CD4-positive, alpha-beta T cell treated with Interleukin-4 for 4 hours (primary cell): ENCODE data around the gene ORAI2.
"Not testable (repeated sequence)": the region's sequence is repeated elsewhere in the genome, so short reads cannot be mapped to it uniquely, and the experiment has no call there.

Experiments used
- DNase-seq: peaks from one replicate; pipeline ENCODE4 v3.0.0-alpha.2; 2020

The ORAI2 gene

DNA sequence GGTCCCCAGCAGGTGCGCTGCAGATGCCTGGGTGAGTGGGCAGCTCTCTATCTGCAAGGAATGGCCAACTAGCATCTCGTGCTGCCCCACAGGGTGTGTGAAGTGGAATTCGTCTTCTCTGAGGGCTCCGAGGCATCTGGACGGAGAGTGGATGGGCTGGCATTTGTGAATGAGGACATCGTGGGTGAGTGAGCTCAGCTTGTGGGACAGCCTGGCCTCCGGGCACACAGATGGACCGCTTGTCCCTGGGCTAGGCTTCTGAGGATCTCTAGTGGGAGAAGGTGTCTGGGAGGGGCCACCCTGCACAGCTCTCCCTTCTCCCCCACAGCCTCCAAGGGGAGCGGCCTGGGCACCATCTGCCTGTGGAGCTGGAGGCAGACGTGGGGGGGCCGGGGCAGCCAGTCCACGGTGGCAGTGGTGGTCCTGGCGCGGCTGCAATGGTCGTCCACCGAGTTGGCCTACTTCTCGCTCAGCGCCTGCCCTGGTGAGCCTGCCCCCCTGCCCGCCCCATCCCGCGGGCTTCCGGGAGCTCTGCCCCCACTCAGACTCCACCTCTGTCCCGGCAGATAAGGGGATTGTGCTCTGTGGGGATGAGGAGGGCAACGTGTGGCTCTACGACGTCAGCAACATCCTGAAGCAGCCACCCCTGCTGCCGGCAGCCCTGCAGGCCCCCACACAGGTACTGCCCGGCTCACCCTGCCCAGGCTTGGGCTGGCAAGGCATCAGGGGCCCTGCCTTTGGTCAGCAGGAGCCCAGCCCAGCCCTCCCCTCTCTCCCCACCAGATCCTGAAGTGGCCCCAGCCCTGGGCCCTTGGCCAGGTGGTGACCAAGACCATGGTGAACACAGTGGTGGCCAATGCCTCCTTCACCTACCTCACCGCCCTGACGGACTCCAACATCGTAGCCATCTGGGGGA, 39.0 kb downstream of the ORAI2 start:
- DNase-seq = no peak

- no peak for DNase-seq
Measured at GRCh38 chr7:102473271-102473991, 40.1 kb downstream of the ORAI2 start.

DNA sequence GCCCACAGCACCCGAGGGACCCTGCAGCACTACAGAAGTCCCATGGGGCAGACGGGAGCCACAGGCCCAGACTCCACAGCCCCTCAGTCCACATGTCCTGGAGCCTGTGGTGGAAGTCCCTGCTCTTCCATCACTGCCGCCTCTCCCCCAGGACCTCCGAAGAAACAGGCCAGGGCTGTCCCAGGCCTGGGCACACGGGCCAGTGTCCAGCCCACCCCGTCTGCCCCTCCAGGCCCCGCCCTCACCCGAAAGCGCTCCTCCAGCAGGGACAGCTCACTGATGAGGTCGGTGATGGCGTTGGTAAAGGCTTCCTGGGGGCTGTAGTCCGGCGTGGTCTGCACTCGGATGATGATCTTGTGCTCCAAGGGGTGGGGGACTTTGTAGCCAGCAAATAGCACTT, 40.7 kb downstream of the ORAI2 start:
- DNase-seq = not testable (repeated sequence)

GRCh38 chr7:102474736-102475435, 41.5 kb downstream of the ORAI2 start:
- DNase-seq = not testable (repeated sequence)

DNA sequence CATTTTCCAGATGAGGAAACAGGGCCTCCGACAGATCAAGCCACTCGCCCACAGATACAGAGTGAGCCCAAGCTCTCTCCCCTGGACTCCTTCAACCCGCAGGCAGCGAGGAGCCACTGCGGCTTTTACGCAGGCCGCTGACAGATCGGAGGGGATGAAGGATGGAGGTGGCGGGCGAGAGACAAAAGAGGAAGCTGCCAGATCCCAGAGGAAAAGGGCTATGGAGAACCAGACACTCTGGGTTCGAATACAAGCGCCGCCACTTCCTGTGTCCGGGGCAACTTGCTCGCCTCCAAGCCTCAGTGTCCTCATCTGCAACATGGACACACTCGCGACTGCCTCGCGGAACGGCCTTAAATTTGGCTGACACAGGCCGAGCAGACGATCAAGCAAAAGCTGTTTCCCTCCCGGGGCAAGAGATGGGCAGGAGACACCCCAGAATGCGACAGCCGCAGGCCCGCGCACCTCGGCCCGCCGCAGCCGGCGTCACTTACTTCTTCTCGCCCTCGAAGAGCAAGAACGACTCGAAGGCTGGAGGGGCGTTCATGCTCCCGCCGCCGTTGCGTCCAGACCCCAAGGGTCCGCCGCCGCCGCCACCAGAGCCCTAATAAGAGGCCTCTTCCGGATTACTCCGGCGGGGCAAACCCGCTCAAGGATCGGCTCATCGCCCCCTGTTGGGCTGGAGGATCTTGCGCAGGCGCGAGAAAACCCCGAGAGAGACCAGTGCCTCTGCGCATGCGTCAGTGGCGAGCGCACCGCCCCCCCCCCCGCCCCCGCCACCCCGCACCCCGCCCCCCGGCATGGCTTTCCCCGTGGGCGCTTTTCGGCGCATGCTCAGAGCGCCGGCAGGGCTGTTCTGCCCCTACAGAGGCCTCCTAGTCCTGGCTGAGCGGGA, 45.2 kb downstream of the ORAI2 start, which contains the start of gene POLR2J:
Gene POLR2J, minus strand, starts transcription at position 609 of the 895 bp plus-strand sequence. Its CDS starts 62 bp downstream, at position 547.
- peak; percentile 94 for DNase-seq

GRCh38 chr7:102479209-102479584, 45.8 kb downstream of the ORAI2 start:
- DNase-seq = not testable (repeated sequence)

DNA sequence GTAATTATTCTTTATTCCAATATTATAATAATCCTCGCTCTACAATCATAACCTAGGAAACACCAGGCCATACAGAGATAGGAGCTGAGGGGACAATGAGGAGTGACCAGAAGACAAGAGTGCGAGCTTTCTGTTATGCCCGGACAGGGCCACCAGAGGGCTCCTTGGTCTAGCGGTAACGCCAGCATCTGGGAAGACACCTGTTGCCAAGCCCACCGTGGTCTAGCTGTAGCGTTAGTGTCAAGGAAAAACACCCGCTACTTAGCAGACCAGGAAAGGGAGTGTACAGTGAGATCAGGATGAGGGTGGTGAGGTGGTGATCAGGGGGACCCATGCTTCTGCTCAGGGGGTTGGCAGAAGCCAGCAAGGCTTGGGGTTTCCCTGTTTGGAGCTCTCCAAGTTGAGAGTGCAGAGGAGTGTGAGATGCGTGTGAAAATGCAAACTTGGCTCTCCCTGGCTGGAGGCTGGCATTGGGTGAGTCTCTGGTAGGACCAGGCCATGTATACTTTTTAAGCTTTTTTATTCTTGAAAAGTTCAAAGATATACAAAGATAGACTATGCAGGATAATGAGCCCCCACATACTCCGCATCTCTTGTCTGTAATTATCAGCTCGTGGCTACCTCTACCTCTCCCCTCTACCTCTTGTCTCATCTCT, 46.7 kb downstream of the ORAI2 start:
- peak; percentile 39 for DNase-seq

DNA sequence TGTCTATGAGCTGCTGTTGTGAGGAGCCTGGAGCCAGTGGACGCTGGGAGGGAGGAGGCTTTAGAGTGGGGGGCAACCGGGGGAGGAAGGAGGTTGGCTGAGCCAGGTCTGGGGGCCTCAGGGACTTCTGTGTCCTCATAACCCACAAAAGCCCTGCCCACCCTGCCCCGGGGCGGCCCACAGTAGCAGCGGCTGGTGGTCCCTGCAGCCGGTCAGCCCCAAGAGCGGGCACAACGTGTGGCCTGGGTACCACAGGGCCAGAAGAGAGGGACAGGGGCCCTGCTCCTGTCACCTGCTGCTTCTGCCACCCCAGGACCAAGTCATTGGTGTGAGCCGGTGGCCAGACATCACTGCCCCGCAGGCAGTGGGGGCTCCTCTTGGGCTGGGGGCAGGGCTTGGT, 48.6 kb downstream of the ORAI2 start:
- DNase-seq = not testable (repeated sequence)

DNA sequence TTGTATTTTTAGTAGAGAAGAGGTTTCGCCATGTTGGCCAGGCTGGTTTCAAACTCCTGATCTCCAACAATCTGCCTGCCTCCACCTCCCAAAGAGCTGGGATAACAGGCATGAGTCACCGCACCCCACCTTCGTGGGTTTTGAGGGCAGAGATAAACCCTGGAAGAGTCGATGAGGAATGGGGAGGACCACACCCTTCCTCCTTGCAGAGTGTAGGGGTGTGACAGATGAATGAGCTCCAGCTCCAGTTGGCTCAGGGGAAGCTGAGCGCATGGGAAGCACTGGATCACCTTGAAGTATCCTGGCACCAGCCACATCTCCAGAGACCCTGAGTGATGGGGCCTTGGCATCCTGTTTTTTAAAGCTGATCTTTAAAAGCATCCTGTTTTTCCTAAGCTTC, 50.9 kb downstream of the ORAI2 start:
- DNase-seq = not testable (repeated sequence)

- not testable (repeated sequence) for DNase-seq
Measured at GRCh38 chr7:102490529-102491075, 57.2 kb downstream of the ORAI2 start.

DNA sequence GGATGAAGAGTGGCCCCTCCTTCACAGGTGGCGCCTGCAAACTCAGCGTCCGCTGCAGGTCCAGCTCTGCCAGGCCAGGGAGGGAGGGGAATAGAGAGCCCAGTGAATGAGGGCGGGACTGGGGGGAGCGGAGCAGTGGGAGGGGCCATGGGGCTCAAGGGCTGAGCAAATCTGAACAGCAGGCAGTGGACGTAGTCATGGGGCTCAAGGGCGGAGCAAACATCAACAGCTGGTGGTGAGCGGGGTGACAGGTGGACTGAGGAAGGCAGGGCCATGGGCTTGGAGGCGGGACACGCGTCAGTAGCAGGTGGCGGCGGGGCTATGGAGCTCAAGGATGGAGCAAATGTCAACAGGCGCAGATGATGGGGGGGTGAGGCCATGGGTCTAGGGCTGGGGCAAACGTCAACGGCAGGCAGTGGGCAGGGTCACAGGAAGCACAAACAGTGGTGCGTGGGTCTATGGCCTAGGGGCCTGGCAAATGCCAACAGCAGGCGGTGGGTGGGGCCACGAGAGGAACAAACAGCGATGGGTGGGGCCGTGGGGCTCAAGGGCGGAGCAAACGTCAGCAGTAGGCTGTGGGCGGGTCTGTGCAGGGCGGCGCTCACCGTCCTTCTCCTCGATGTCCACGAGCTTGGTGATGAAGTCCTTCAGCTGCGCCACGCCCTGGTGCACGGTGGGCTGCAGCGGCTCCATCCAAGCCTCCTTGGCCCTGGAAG, 60.0 kb downstream of the ORAI2 start:
- DNase-seq = not testable (repeated sequence)

DNA sequence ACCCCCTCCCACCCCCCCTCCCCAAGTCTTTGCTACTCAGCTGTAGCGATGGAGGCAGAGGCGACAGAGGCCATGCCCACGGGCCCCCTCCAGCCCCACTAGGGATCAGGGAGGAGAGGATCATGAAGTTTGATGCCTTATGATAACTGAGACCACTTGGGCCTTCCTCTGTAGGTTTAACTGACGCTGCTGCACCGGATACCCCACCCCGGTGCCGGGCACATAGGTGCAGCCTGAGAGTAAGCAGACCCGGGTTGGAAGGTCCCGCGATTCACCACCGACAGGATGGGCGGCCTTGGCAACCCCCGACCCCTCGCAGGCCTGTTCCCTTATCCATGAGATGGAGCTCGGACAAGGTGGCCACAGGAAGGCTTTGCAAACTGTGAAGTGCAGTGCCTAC, 60.7 kb downstream of the ORAI2 start:
- peak; percentile 35 for DNase-seq

DNA sequence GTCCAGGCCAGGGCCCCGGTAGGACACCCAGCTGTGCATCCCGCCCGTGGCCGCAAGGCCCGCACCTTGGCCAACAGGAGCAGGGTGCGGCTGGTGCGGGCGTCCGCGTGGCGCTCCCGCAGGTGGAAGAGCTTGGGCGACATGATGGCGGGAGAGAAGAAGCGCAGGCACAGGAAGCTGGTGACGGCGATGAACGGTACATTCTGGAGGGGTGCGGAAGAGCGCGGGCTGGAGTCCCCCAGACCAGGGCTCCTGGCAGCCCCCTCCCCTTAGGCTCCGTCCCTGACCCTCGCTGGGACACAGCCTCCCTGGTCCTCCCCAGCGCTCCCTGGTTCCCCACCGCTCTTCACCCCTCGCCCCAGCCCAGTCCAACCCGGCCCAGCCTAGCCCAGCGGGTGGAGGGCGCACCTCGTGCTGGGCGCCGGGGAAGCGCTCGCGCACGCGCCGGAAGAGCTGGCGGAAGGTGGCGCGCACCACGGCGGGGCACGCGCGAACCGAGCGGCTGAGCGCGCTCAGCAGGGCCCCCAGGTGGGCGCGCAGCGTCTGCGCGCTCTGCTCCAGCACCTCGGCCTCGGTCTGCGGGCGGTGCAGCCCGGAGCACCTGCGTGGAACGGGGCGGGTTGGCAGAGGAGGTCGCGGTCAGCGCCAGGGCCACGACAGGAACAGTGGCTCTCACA, 61.2 kb downstream of the ORAI2 start:
- not testable (repeated sequence) for DNase-seq

DNA sequence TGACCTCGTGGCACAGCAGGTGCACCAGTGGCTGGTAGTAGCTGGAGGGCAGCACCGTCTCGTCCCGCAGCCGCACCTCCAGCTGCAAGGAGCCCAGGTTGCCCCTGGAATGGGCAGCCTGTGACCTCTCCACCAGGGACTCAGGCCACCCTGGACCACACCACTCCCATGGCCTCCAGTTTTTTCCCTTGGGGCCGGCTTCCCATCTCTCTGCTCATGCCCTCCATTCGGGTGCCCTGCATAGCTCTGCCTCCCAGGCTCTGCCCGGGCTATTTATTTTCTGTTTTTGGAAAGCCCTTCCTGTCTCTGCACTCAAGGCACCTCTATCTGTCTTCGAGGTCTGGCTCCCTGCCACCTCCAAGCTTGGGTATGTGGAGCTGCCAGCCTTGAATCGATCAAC, 63.5 kb downstream of the ORAI2 start:
- not testable (repeated sequence) for DNase-seq

- DNase-seq = not testable (repeated sequence)
Measured at GRCh38 chr7:102497308-102497707, 63.9 kb downstream of the ORAI2 start.

DNA sequence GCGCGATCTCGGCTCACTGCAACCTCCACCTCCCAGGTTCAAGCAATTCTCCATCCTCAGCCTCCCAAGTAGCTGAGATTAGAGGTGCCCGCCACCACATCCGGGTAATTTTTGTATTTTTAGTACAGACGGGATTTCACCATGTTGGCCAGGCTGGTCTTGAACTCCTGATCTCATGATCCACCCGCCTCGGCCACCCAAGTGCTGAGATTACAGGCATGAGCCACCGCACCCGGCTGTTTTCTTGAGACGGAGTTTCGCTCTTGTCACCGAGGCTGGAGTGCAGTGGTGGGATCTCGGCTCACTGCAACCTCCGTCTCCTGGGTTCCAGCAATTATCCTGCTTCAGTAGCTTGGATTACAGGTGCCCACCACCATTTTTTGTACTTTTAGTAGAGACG, 64.9 kb downstream of the ORAI2 start:
- DNase-seq = not testable (repeated sequence)

DNA sequence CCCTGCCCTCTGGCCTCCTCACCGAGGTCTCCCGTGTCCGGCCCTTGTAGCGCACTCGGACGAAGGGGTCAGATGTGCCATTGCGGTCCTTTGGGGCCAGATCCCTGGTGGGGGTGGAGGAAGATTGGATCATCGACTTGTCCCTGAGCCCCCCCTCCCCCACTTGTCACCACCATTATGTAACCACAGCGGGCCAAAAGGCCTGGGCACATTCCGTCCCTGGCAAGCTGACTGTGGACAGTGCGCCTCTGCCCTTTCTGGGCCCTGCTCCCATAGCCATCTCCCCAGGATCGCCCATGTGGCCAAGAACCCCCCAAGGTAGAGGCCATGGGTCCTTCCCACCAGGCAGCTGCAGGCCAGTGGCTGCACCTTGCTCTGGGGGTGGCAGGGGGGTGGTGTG, 69.8 kb downstream of the ORAI2 start:
- not testable (repeated sequence) for DNase-seq

DNA sequence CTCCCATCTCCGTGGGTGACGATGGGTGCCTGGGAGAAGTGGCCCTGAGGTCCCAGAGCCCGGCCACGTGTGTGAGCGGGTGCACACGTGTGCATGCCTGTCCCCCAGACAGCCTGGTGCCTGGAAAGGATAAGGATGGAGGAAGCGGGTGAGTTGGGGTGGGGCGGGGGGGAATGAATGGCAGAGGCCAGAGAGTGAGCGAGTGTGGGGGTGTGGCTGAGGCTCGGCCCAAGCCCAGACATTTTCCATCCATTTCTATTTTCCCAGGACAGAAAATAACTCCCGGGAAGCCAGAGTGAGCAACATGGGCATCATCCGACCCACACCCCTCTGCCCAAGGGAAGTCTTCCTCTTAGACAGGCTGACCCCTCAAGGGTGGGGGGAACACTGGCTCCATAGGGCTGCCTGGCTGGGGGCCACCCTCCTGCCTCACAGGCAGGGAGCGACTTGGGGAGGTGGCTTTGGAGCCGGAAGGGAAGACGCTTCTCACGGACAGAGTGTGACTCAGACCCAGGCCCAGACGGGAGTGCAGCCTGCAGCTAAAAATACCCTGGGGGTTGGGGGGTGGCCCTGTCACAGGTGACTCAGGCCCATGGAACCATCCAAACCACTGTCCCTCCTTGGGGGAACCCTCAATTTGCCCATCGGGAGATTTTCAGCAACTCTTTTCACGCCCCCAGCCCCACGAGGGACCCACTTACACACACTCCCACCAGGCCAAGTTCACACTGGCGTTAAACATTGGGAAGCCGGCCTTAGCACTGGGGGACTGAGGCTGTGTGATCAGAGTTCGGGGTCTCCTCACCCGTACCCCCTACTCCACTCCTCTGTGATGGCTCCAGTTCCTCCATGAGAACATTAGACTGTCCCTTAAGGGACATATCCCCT, 72.2 kb downstream of the ORAI2 start:
- not testable (repeated sequence) for DNase-seq
